ENCODE results near the gene DYSF. TPM values are rescaled to one million over a fixed set of nuclear protein-coding genes. Genes with fewer than 3 reads are reported as not detected.

DYSF gene
- total and polyA plus RNA-seq, 2 donors = 5.8 to 9.2 TPM

DNA sequence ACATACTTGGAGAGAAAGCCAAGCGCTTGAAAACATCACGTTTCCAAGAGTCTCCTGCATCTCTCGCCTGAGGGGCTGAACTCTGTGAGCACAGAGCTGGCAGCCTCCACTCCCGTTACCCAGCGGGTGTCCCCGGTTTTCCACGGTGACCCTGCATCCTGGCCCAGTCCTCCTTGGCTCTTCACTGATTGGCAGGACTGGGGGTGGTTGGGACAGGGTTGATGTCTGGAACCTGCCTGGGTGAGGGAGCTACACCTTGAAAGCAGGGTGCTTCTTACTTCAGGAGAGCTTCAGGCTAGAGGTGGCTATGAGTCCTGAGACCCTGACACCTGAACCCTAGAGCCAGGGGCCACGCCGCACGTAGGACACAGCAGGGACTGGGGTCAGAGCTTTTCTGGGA, 234.1 kb downstream of the DYSF start:
- Histone ChIP-seq H3K27me3 (ENCODE audit: control insufficient read depth in 2 of 2, insufficient read depth in 1 of 2, low read length in 1 of 2) (peaks cover 0 to 6% of the 10 kb centered on the region in 2 donors), H3K27ac (ENCODE audit: low read depth in 1 of 2, low read length in 1 of 2) (no peak overlapping the region), H3K9me3 (ENCODE audit: control insufficient read depth in 2 of 2, insufficient read depth in 1 of 2, low read length in 1 of 2) (no peaks in the 10 kb centered on the region), H3K36me3 (ENCODE audit: control insufficient read depth in 2 of 2, insufficient read depth in 2 of 2, low read length in 1 of 2) (no peaks in the 10 kb centered on the region), H3K4me1 (ENCODE audit: control insufficient read depth in 2 of 2, insufficient read depth in 2 of 2, low read length in 2 of 2) (peaks cover 0 to 6% of the 10 kb centered on the region in 2 donors), H3K4me3 (ENCODE audit: low read length in 2 of 2) (no peak overlapping the region)
- DNase-seq (ENCODE audit: low read depth in 6 of 9, low spot score in 9 of 9) = no peak
- 96% methylated on average over 10 of the region's 10 CpGs for WGBS

DNA sequence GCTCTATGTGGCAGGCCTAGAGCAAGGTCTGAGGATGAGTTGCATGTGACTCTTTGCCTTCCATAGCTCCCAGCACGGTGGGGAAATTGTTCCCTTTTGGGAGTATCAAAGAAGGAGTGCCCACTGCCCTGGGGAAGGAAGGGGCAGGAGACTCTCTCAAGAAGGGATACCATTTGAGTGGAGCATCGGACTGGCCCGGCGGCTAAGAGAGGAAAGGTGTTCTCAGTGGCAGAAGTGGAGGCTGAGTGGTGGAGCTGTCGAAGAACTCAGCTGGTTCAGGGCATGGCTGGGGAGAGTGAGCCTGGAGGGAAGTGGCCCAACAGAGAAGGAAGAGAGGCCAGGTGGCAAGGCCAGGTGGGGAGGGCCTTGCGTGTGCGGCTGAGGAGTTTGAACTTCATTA, 235.2 kb downstream of the DYSF start:
- 95% methylated on average over 7 of the region's 7 CpGs for WGBS
- DNase-seq (ENCODE audit: low read depth in 6 of 9, low spot score in 9 of 9) = no peak
- no peak overlapping the region for H3K27ac ChIP-seq (ENCODE audit: low read depth in 1 of 2, low read length in 1 of 2)

GRCh38 chr2:71689393-71689792, 236.0 kb downstream of the DYSF start:
- no peak for DNase-seq (ENCODE audit: low read depth in 6 of 9, low spot score in 9 of 9)
- Histone ChIP-seq H3K4me3 (ENCODE audit: low read length in 2 of 2) (no peak overlapping the region), H3K27me3 (ENCODE audit: control insufficient read depth in 2 of 2, insufficient read depth in 1 of 2, low read length in 1 of 2) (peaks cover 0 to 6% of the 10 kb centered on the region in 2 donors), H3K36me3 (ENCODE audit: control insufficient read depth in 2 of 2, insufficient read depth in 2 of 2, low read length in 1 of 2) (no peaks in the 10 kb centered on the region), H3K27ac (ENCODE audit: low read depth in 1 of 2, low read length in 1 of 2) (no peak overlapping the region), H3K9me3 (ENCODE audit: control insufficient read depth in 2 of 2, insufficient read depth in 1 of 2, low read length in 1 of 2) (no peaks in the 10 kb centered on the region), H3K4me1 (ENCODE audit: control insufficient read depth in 2 of 2, insufficient read depth in 2 of 2, low read length in 2 of 2) (peaks cover 0 to 6% of the 10 kb centered on the region in 2 donors)
- 79% methylated on average over 2 of the region's 2 CpGs for WGBS

More for the DNA sequence above, 235.2 kb downstream of the DYSF start:
- Histone ChIP-seq H3K4me1 (ENCODE audit: control insufficient read depth in 2 of 2, insufficient read depth in 2 of 2, low read length in 2 of 2) (peaks cover 0 to 6% of the 10 kb centered on the region in 2 donors), H3K27me3 (ENCODE audit: control insufficient read depth in 2 of 2, insufficient read depth in 1 of 2, low read length in 1 of 2) (peaks cover 0 to 6% of the 10 kb centered on the region in 2 donors), H3K36me3 (ENCODE audit: control insufficient read depth in 2 of 2, insufficient read depth in 2 of 2, low read length in 1 of 2) (no peaks in the 10 kb centered on the region), H3K9me3 (ENCODE audit: control insufficient read depth in 2 of 2, insufficient read depth in 1 of 2, low read length in 1 of 2) (no peaks in the 10 kb centered on the region), H3K4me3 (ENCODE audit: low read length in 2 of 2) (no peak overlapping the region)

DNA sequence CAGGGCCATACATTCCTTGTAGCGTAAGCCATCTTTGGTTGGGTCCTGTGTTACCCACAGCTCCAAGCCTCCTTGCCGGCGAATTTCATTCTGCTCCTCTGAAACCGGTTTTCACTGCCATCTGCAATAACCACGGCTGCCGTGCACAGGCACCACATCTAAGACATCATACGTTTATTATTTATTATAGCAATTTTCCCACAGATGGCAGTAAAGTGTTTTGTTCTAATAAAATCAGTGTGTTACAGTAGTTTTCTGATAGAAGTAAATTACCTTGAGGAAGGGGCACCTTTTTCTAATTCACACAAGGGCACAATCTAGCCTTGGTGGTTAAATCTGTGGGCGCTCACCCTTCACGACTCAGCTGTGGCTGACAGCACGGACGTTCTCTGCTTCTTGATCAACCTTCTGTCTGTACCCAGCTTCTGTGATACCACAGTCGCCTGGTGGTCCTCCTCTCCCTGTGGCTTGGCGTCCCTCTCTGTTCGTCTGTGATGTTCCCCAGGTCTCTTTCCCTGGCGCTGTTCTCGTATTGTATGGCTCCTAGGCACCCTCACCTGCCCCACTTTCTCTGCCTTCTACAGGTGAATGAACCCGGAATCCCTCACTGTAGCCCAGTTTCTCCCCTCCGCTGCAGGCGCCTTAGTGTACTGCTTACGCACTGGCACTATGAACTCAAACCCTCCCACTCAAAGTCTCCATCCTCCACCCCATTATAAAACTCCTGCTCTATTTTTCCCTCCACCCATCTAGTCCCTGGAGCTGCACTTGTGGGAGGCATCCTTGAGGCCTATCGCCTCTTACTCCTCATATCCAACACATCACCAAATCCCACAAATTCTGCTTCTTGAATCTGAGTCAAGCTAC, 236.8 kb downstream of the DYSF start:
- Histone ChIP-seq H3K9me3 (ENCODE audit: control insufficient read depth in 2 of 2, insufficient read depth in 1 of 2, low read length in 1 of 2) (no peaks in the 10 kb centered on the region), H3K4me1 (ENCODE audit: control insufficient read depth in 2 of 2, insufficient read depth in 2 of 2, low read length in 2 of 2) (peaks cover 0 to 6% of the 10 kb centered on the region in 2 donors), H3K27ac (ENCODE audit: low read depth in 1 of 2, low read length in 1 of 2) (no peak overlapping the region), H3K4me3 (ENCODE audit: low read length in 2 of 2) (no peak overlapping the region), H3K27me3 (ENCODE audit: control insufficient read depth in 2 of 2, insufficient read depth in 1 of 2, low read length in 1 of 2) (peaks cover 0 to 6% of the 10 kb centered on the region in 2 donors), H3K36me3 (ENCODE audit: control insufficient read depth in 2 of 2, insufficient read depth in 2 of 2, low read length in 1 of 2) (no peaks in the 10 kb centered on the region)
- DNase-seq (ENCODE audit: low read depth in 6 of 9, low spot score in 9 of 9) = no peak
- 93% methylated on average over 21 of the region's 21 CpGs for WGBS

GRCh38 chr2:71690876-71691475, 237.6 kb downstream of the DYSF start:
- 76% methylated on average over 12 of the region's 12 CpGs for WGBS
- DNase-seq (ENCODE audit: low read depth in 6 of 9, low spot score in 9 of 9) = no peak
- H3K4me3 ChIP-seq (ENCODE audit: low read length in 2 of 2) = no peak overlapping the region

GRCh38 chr2:71691747-71692441, 238.5 kb downstream of the DYSF start:
- peaks cover 0 to 6% of the 10 kb centered on the region in 2 donors for H3K27me3 ChIP-seq (ENCODE audit: control insufficient read depth in 2 of 2, insufficient read depth in 1 of 2, low read length in 1 of 2)
- no peak overlapping the region for H3K27ac ChIP-seq (ENCODE audit: low read depth in 1 of 2, low read length in 1 of 2)
- no peak for DNase-seq (ENCODE audit: low read depth in 6 of 9, low spot score in 9 of 9)

More at GRCh38 chr2:71690876-71691475, 237.6 kb downstream of the DYSF start:
- H3K36me3 ChIP-seq (ENCODE audit: control insufficient read depth in 2 of 2, insufficient read depth in 2 of 2, low read length in 1 of 2) = no peaks in the 10 kb centered on the region
- peaks cover 0 to 6% of the 10 kb centered on the region in 2 donors for H3K27me3 ChIP-seq (ENCODE audit: control insufficient read depth in 2 of 2, insufficient read depth in 1 of 2, low read length in 1 of 2)
- H3K27ac ChIP-seq (ENCODE audit: low read depth in 1 of 2, low read length in 1 of 2) = no peak overlapping the region
- no peaks in the 10 kb centered on the region for H3K9me3 ChIP-seq (ENCODE audit: control insufficient read depth in 2 of 2, insufficient read depth in 1 of 2, low read length in 1 of 2)
- peaks cover 0 to 6% of the 10 kb centered on the region in 2 donors for H3K4me1 ChIP-seq (ENCODE audit: control insufficient read depth in 2 of 2, insufficient read depth in 2 of 2, low read length in 2 of 2)

DNA sequence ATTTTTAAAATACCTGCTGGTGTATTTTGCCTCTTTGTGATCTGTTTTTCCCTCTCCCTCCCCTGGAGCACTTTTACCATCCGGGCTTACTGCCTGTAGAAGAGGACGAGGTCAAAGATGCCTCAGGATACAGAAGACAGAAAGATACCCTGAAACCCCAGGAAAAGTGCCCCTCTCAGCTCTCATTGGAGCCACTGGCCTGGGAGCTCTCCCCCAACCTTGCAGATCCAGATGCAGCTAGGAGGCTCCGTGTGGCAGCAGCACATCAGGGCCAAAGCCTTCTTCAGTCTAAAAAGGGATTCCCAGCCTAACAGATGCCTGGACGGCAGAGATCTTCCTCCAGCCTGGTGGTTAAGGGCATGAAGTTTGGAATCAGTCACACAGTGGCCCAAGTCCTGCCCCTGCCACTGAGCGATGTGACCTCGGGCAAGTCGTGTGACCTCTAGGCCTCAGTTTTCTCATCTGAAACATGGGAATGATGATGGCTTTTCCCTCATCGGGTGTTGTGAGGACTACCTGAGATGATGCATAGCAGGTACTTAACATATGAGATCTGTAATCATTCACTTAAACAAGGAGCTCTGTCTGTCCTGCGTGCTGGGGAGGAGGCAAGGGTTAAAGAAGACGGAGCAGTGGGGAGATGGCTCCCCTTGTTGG, 239.4 kb downstream of the DYSF start:
- no peaks in the 10 kb centered on the region for H3K9me3 ChIP-seq (ENCODE audit: control insufficient read depth in 2 of 2, insufficient read depth in 1 of 2, low read length in 1 of 2)
- 85% methylated on average over 10 of the region's 10 CpGs for WGBS
- H3K27ac ChIP-seq (ENCODE audit: low read depth in 1 of 2, low read length in 1 of 2) = no peak overlapping the region
- H3K4me3 ChIP-seq (ENCODE audit: low read length in 2 of 2) = no peak overlapping the region
- peaks cover 0 to 6% of the 10 kb centered on the region in 2 donors for H3K27me3 ChIP-seq (ENCODE audit: control insufficient read depth in 2 of 2, insufficient read depth in 1 of 2, low read length in 1 of 2)
- no peak for DNase-seq (ENCODE audit: low read depth in 6 of 9, low spot score in 9 of 9)
- no peaks in the 10 kb centered on the region for H3K36me3 ChIP-seq (ENCODE audit: control insufficient read depth in 2 of 2, insufficient read depth in 2 of 2, low read length in 1 of 2)
- H3K4me1 ChIP-seq (ENCODE audit: control insufficient read depth in 2 of 2, insufficient read depth in 2 of 2, low read length in 2 of 2) = no peaks in the 10 kb centered on the region

More at GRCh38 chr2:71691747-71692441, 238.5 kb downstream of the DYSF start:
- Histone ChIP-seq H3K36me3 (ENCODE audit: control insufficient read depth in 2 of 2, insufficient read depth in 2 of 2, low read length in 1 of 2) (no peaks in the 10 kb centered on the region), H3K4me1 (ENCODE audit: control insufficient read depth in 2 of 2, insufficient read depth in 2 of 2, low read length in 2 of 2) (peaks cover 0 to 3% of the 10 kb centered on the region in 2 donors), H3K9me3 (ENCODE audit: control insufficient read depth in 2 of 2, insufficient read depth in 1 of 2, low read length in 1 of 2) (no peaks in the 10 kb centered on the region), H3K4me3 (ENCODE audit: low read length in 2 of 2) (no peak overlapping the region)
- 61% methylated on average over 24 of the region's 24 CpGs for WGBS

DNA sequence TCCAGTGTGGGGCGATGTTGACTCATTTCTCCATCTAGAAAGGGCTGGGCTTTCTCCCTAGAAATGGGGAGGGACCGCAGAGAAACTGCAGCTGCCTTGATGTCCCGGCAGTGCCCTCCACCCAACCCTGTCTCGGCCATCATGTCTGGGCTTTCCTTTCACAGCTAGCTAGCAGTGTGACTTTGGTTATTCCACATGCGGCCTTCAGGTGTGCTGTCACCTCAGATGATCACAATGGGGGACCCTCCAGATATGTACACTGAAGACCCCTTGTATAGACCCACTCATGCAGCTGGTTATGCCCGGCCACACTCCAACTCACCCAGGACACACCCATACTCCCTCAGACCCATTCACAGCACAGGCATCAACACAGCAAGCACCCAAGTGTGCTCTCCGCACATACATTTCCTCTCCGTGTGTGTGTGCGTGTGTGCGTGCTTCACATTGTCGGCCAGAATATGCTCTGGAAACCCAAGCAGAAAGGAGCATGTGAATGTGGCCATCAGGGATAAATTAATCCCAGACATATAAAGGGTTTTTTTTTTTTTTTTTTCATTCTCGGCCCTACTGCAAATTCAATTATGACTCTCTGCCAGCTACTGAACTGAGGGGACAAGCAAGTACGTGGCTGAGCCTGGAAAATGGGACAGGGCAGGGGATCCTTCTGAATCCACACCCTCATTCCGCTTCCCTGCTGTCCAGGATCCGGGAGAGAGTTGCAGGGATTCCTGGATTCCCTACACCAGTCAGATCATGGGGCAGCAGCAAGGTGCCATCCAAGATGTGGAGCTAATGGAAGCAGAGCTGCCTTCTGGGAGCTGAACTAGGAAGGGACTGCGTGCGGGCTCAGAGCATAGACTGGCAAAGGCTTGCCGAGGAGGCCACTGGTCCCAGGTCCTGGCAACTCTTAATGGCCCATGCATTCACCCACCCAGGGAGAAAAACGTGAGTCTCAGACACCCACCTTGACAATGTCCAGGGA, 240.2 kb downstream of the DYSF start:
- DNase-seq (ENCODE audit: low read depth in 6 of 9, low spot score in 9 of 9) = no peak
- H3K9me3 ChIP-seq (ENCODE audit: control insufficient read depth in 2 of 2, insufficient read depth in 1 of 2, low read length in 1 of 2) = no peaks in the 10 kb centered on the region
- peaks cover 0 to 6% of the 10 kb centered on the region in 2 donors for H3K27me3 ChIP-seq (ENCODE audit: control insufficient read depth in 2 of 2, insufficient read depth in 1 of 2, low read length in 1 of 2)
- no peaks in the 10 kb centered on the region for H3K36me3 ChIP-seq (ENCODE audit: control insufficient read depth in 2 of 2, insufficient read depth in 2 of 2, low read length in 1 of 2)
- no peak overlapping the region for H3K27ac ChIP-seq (ENCODE audit: low read depth in 1 of 2, low read length in 1 of 2)
- H3K4me3 ChIP-seq (ENCODE audit: low read length in 2 of 2) = no peak overlapping the region
- no peaks in the 10 kb centered on the region for H3K4me1 ChIP-seq (ENCODE audit: control insufficient read depth in 2 of 2, insufficient read depth in 2 of 2, low read length in 2 of 2)
- WGBS = 92% methylated on average over 19 of the region's 19 CpGs
